Neural cell (in vitro differentiated cells): ENCODE measurements around the gene CEP295NL. TPM values are rescaled to one million over a fixed set of nuclear protein-coding genes. Genes with fewer than 3 reads are reported as not detected.
"Not testable (repeated sequence)": the region's sequence is repeated elsewhere in the genome, so short reads cannot be mapped to it uniquely, and the experiment has no call there.

Experiments
- H2AFZ ChIP-seq: fragments of 200-600, 300-800 bp; sonication (generic), shearing (Covaris generic); 2 replicates; pipeline ENCODE4 v1.6.0; 2014; ENCODE audit warnings: low read depth, mild to moderate bottlenecking, antibody characterized with exemption, low read length, moderate library complexity
- H3F3A ChIP-seq: fragments of 200-600 bp; shearing (Covaris generic); 2 replicates; pipeline ENCODE4 v1.6.1; 2016; ENCODE audit warnings: mild to moderate bottlenecking, moderate library complexity, mixed read lengths, antibody characterized with exemption, low read length; ENCODE audit not compliant: insufficient read depth, poor library complexity, severe bottlenecking
- H3K27ac ChIP-seq: fragments of 200-600, 300-800 bp; sonication (generic), shearing (Covaris generic); 2 replicates; pipeline ENCODE4 v1.5.1; 2014; ENCODE audit warnings: mild to moderate bottlenecking, low read length, moderate library complexity
- H3K27me3 ChIP-seq: fragments of 300-800, 200-600 bp; sonication (generic), shearing (Covaris generic); 2 replicates; pipeline ENCODE4 v1.6.0; 2014; ENCODE audit warnings: mild to moderate bottlenecking, low read depth, low read length, moderate library complexity; ENCODE audit not compliant: insufficient read depth
- H3K36me3 ChIP-seq: fragments of 300-800, 200-600 bp; sonication (generic), shearing (Covaris generic); 2 replicates; pipeline ENCODE4 v1.5.1; 2014; ENCODE audit warnings: mild to moderate bottlenecking, antibody characterized with exemption, low read length, moderate library complexity; ENCODE audit not compliant: insufficient read depth
- H3K4me2 ChIP-seq: fragments of 300-800, 200-600 bp; sonication (generic), shearing (Covaris generic); 2 replicates; pipeline ENCODE4 v1.6.0; 2014; ENCODE audit warnings: mild to moderate bottlenecking, low read length
- H3K4me3 ChIP-seq: fragments of 300-800, 200-600 bp; sonication (generic), shearing (Covaris generic); 2 replicates; pipeline ENCODE4 v1.5.1; 2014; ENCODE audit warnings: mild to moderate bottlenecking, low read length, moderate library complexity
- H3K79me2 ChIP-seq: fragments of 200-600 bp; shearing (Covaris generic); replicated peaks from 2 replicates; pipeline ENCODE4 v1.6.0; 2014; ENCODE audit warnings: mild to moderate bottlenecking, low read length, moderate library complexity; ENCODE audit not compliant: insufficient read depth
- H3K9ac ChIP-seq: fragments of 300-800, 200-600 bp; sonication (generic), shearing (Covaris generic); 2 replicates; pipeline ENCODE4 v1.6.1; 2016; ENCODE audit warnings: mild to moderate bottlenecking, low read length, mixed read lengths
- H3K9me2 ChIP-seq: fragments of 200-600 bp; shearing (Covaris generic); 2 replicates; pipeline ENCODE4 v1.6.1; 2016; ENCODE audit warnings: mild to moderate bottlenecking, low read length, mixed read lengths; ENCODE audit not compliant: insufficient read depth
- H3K9me3 ChIP-seq: fragments of 200-600, 300-800 bp; sonication (generic), shearing (Covaris generic); 2 replicates; pipeline ENCODE4 v1.6.1; 2016; ENCODE audit warnings: mild to moderate bottlenecking, mixed run types, low read length, moderate library complexity, mixed read lengths
- H4K20me1 ChIP-seq: fragments of 200-600 bp; shearing (Covaris generic); 2 replicates; pipeline ENCODE4 v1.6.1; 2016; ENCODE audit warnings: mild to moderate bottlenecking, mixed run types; ENCODE audit not compliant: insufficient read depth
- CTCF ChIP-seq: fragments of 450-650 bp; IDR thresholded peaks from 2 replicates; pipeline ENCODE4 v1.5.1; 2014; ENCODE audit warnings: antibody characterized with exemption, mild to moderate bottlenecking, moderate library complexity; ENCODE audit not compliant: poor library complexity, severe bottlenecking
- EP300 ChIP-seq: fragments of 450-650 bp; conservative IDR thresholded peaks from 2 replicates; pipeline ENCODE4 v1.6.1; 2014; ENCODE audit warnings: antibody characterized with exemption, mild to moderate bottlenecking, moderate library complexity; ENCODE audit not compliant: poor library complexity, severe bottlenecking
- EZH2 ChIP-seq: fragments of 200-600, 300-800 bp; shearing (Covaris generic), sonication (generic); IDR thresholded peaks from 2 replicates; pipeline ENCODE4 v1.6.1; 2014; ENCODE audit warnings: antibody characterized with exemption, low read length, borderline replicate concordance, mild to moderate bottlenecking; ENCODE audit not compliant: insufficient read depth, poor library complexity, severe bottlenecking
- MXI1 ChIP-seq: fragments of 450-650 bp; conservative IDR thresholded peaks from 2 replicates; pipeline ENCODE4 v1.6.1; 2014; ENCODE audit warnings: antibody characterized with exemption, mild to moderate bottlenecking; ENCODE audit not compliant: poor library complexity, severe bottlenecking
- POLR2AphosphoS5 ChIP-seq: IDR thresholded peaks from 2 replicates; pipeline ENCODE4 v1.6.1; 2012
- RAD21 ChIP-seq: fragments of 450-650 bp; conservative IDR thresholded peaks from 2 replicates; pipeline ENCODE4 v1.6.1; 2014; ENCODE audit warnings: antibody characterized with exemption, mild to moderate bottlenecking, moderate library complexity
- REST ChIP-seq: IDR thresholded peaks from 2 replicates; pipeline ENCODE4 v1.6.1; 2012; ENCODE audit warnings: borderline replicate concordance
- SMC3 ChIP-seq: fragments of 450-650 bp; conservative IDR thresholded peaks from 2 replicates; pipeline ENCODE4 v1.6.1; 2014; ENCODE audit warnings: antibody characterized with exemption, mild to moderate bottlenecking, moderate library complexity; ENCODE audit not compliant: poor library complexity
- TAF1 ChIP-seq: IDR thresholded peaks from 2 replicates; pipeline ENCODE4 v1.6.1; 2012; ENCODE audit warnings: low read depth
- polyA plus RNA-seq: library from polyadenylated mRNA; depleted of rRNA; stranded (reverse); fragments of >200 nt; gene quantifications from 2 replicates; pipeline ENCODE4 v1.2.3, GENCODE V29; 2014

Gene CEP295NL
- polyA plus RNA-seq, 1 donor from 2014 or later, result not detected

GRCh38 chr17:78870621-78871020, 32.4 kb downstream of the CEP295NL start:
- Histone ChIP-seq H3K9me3 (no peaks in the 10 kb centered on the region), H4K20me1 (no peaks in the 10 kb centered on the region), H3K9ac (no peak overlapping the region), H3K27me3 (no peaks in the 10 kb centered on the region), H3F3A (no peaks in the 10 kb centered on the region), H2AFZ (no peak overlapping the region), H3K27ac (no peak overlapping the region), H3K79me2 (no peaks in the 10 kb centered on the region), H3K36me3 (no peaks in the 10 kb centered on the region), H3K9me2 (no peaks in the 10 kb centered on the region), H3K4me2 (no peak overlapping the region), H3K4me3 (no peak overlapping the region)
- TF ChIP-seq MXI1 (no peak), CTCF (no peak), SMC3 (no peak), POLR2AphosphoS5 (no peak), REST (no peak), RAD21 (no peak), EP300 (no peak), TAF1 (no peak), EZH2 (no peak)

- Histone ChIP-seq H3K4me2 (no peak overlapping the region), H3K27me3 (no peaks in the 10 kb centered on the region), H3K27ac (no peak overlapping the region), H2AFZ (no peak overlapping the region), H3K9me2 (no peaks in the 10 kb centered on the region), H3K36me3 (no peaks in the 10 kb centered on the region), H3K4me3 (no peak overlapping the region), H3F3A (no peaks in the 10 kb centered on the region), H3K79me2 (no peaks in the 10 kb centered on the region), H4K20me1 (no peaks in the 10 kb centered on the region), H3K9ac (no peak overlapping the region), H3K9me3 (no peaks in the 10 kb centered on the region)
- TF ChIP-seq MXI1, result no peak
- no peak for TF ChIP-seq SMC3
- TF ChIP-seq RAD21, result no peak
- no peak for TF ChIP-seq TAF1
- TF ChIP-seq EZH2, result no peak
- no peak for TF ChIP-seq POLR2AphosphoS5
- TF ChIP-seq REST, result no peak
- TF ChIP-seq EP300, result no peak
- no peak for TF ChIP-seq CTCF
Measured at GRCh38 chr17:78868391-78868790, 34.6 kb downstream of the CEP295NL start.

- not testable (repeated sequence) for H2AFZ ChIP-seq, H4K20me1 ChIP-seq, H3K4me3 ChIP-seq, H3K27me3 ChIP-seq, H3K9me2 ChIP-seq, H3K9me3 ChIP-seq, H3K36me3 ChIP-seq, H3K4me2 ChIP-seq, H3K27ac ChIP-seq, H3K79me2 ChIP-seq, H3K9ac ChIP-seq, H3F3A ChIP-seq
Measured at GRCh38 chr17:78867046-78867445, 36.0 kb downstream of the CEP295NL start.
